HCT116 (cell line): Measurements from ENCODE around the gene S100A1.

Experiments used
- EZH2 ChIP-seq: fragments of 200-600 bp; sonication (generic); IDR thresholded peaks from 2 replicates; pipeline ENCODE4 v1.6.1; 2017; ENCODE audit warnings: antibody characterized with exemption, mixed run types
- FOSL1 ChIP-seq: IDR thresholded peaks from 2 replicates; pipeline ENCODE4 v1.6.1; 2012; ENCODE audit warnings: low read depth
- JUND ChIP-seq: IDR thresholded peaks from 2 replicates; pipeline ENCODE4 v1.6.1; 2012
- POLR2A ChIP-seq: IDR thresholded peaks from 2 replicates; pipeline ENCODE4 v1.7.0; 2011; ENCODE audit warnings: borderline replicate concordance; ENCODE audit not compliant: insufficient read depth, insufficient read length; ENCODE audit errors: extremely low read depth
- POLR2AphosphoS5 ChIP-seq: IDR thresholded peaks from 2 replicates; pipeline ENCODE4 v1.6.1; 2011; ENCODE audit warnings: mild to moderate bottlenecking, low read depth, low read length, moderate library complexity
- RAD21 ChIP-seq: IDR thresholded peaks from 2 replicates; pipeline ENCODE4 v1.6.1; 2012; ENCODE audit warnings: low read depth, mild to moderate bottlenecking
- SIN3A ChIP-seq: IDR thresholded peaks from 2 replicates; pipeline ENCODE4 v1.6.1; 2012; ENCODE audit warnings: low read depth
- YY1 ChIP-seq: IDR thresholded peaks from 2 replicates; pipeline ENCODE4 v1.6.1; 2011; ENCODE audit warnings: low read length, low read depth, moderate library complexity, mild to moderate bottlenecking; ENCODE audit not compliant: insufficient replicate concordance; ENCODE audit errors: extremely low read depth
- TF ChIP-seq, protein P1 (sequence below), 3 experiments: fragments of 200-600 bp in 1 of 3; sonication (generic) in 1 of 3; IDR thresholded peaks in 2 of 3; conservative IDR thresholded peaks in 1 of 3; 2 replicates each; pipeline ENCODE4 v1.5.1; 2012 to 2017; ENCODE audit warnings: low read depth in 2 of 3, low read length in 2 of 3, antibody characterized with exemption in 1 of 3, borderline replicate concordance in 1 of 3, control low read depth in 1 of 3, mild to moderate bottlenecking in 1 of 3, mixed read lengths in 1 of 3, mixed run types in 1 of 3, moderate library complexity in 1 of 3; ENCODE audit not compliant: insufficient read depth in 1 of 3

DNA sequence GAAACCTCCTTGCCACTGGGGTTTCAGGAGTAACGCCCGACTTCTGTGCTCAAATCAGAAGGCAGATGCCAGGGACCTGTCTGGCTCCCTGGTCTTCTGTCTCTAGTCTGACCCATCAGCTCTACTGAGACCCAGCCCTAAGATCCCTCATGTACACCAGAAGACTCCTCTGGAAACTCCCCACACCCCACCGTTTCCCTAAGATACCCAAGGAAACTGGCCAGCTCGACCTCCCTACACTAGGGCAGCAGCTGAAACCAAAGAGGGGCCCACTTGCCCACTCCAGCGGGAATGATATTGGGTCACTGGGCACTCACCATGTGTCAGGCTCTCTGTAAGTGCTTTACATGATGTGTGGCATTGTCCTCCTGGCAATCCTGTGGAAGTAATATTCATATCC, 14.8 kb upstream of the S100A1 start:
- TF ChIP-seq, protein P1, sequence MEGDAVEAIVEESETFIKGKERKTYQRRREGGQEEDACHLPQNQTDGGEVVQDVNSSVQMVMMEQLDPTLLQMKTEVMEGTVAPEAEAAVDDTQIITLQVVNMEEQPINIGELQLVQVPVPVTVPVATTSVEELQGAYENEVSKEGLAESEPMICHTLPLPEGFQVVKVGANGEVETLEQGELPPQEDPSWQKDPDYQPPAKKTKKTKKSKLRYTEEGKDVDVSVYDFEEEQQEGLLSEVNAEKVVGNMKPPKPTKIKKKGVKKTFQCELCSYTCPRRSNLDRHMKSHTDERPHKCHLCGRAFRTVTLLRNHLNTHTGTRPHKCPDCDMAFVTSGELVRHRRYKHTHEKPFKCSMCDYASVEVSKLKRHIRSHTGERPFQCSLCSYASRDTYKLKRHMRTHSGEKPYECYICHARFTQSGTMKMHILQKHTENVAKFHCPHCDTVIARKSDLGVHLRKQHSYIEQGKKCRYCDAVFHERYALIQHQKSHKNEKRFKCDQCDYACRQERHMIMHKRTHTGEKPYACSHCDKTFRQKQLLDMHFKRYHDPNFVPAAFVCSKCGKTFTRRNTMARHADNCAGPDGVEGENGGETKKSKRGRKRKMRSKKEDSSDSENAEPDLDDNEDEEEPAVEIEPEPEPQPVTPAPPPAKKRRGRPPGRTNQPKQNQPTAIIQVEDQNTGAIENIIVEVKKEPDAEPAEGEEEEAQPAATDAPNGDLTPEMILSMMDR (IDR thresholded peaks at IDR 0.05 in 2 of 3, conservative IDR thresholded peaks at IDR 0.05 in 1 of 3; ENCODE audit: borderline replicate concordance in 1 of 3, insufficient read depth in 1 of 3, low read depth in 2 of 3, low read length in 2 of 3): no peak
- TF ChIP-seq RAD21 (no peak), POLR2A (no peak), JUND (no peak), FOSL1 (no peak), EZH2 (no peak), YY1 (no peak), SIN3A (no peak), POLR2AphosphoS5 (no peak)
